OCI-LY7 (cell line): ENCODE data around the gene USP53.

Source experiments
- CTCF ChIP-seq: fragments of 200-600 bp; sonication (generic); conservative IDR thresholded peaks from 2 replicates; pipeline ENCODE4 v1.5.1; 2014; ENCODE audit warnings: mild to moderate bottlenecking, antibody characterized with exemption, low read length, moderate library complexity, mixed read lengths
- EZH2phosphoT487 ChIP-seq: fragments of 200-600 bp; sonication (generic); IDR thresholded peaks from 2 replicates; pipeline ENCODE4 v1.6.1; 2018; ENCODE audit warnings: low read depth, borderline replicate concordance, mild to moderate bottlenecking, mixed run types, antibody characterized with exemption, low read length, moderate library complexity, mixed read lengths

GRCh38 chr4:119310826-119311225 is 98.3 kb downstream of the USP53 start:
- no peak for TF ChIP-seq CTCF
- no peak for TF ChIP-seq EZH2phosphoT487
